Medulla oblongata (tissue), 1 donor: Measurements from ENCODE around the gene CCDC146.
"Not testable (repeated sequence)": the region's sequence is repeated elsewhere in the genome, so short reads cannot be mapped to it uniquely, and the experiment has no call there.

Source experiments
- DNase-seq: peaks from one replicate; pipeline ENCODE4 v3.0.0-alpha.2; 2015; ENCODE audit errors: extremely low spot score

Gene CCDC146

DNA sequence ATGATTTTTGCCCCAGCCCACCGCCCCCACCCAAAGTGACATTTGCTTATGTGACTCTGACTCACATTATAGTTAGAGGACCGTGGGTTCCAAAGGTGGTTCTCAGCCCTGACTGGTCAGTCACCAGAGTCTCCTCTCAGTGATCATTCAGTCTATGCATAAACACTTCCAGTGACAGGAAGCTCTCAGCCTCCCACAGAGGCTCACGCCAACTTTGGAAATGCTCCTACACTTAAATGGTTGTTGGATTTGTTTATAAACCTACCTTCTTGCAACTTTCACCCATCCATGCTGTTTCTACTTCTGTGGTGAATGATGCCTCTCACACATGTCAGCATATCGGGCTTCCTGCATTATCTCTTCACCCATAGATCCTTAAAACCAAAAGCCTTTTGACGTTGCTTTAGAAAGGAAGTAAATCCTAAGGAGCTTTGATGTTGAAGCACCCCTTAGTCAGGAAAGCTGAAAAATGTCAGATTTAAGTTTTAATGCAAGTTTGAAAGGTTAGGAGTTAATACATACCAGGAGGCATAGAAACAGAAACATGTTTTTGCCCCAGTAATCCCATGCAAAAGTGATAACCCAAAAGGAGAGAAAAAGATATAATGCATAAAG, 123.7 kb downstream of the CCDC146 start:
- no peak for DNase-seq

DNA sequence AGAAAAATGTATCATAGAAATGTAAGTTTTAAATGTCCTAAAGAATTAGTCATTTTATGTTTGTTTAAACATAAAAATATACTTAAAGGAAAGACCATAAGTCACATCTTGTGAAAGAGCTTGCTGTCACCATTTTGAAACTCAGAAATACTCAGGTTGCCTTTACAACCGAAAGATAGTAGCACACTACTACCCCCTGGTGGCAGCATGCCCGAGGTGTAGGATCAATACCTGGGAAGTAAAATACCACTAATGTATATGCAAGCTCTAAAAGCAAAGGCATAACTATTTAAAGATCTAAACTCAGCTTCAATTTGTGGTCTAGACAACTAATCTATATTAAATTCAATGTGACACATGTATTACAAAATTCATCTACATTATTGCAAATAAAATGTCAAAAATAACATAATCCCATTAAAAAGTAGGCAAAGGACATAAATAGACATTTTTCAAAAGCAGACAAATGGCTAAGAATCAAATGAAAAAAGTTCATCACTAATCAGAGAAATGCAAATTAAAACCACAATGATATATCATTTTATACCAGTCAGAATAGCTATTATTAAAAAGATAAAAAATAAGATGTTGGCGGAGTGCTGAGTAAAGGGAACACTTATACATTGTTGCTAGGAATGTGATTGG, 124.9 kb downstream of the CCDC146 start:
- peak; percentile 77 for DNase-seq

DNA sequence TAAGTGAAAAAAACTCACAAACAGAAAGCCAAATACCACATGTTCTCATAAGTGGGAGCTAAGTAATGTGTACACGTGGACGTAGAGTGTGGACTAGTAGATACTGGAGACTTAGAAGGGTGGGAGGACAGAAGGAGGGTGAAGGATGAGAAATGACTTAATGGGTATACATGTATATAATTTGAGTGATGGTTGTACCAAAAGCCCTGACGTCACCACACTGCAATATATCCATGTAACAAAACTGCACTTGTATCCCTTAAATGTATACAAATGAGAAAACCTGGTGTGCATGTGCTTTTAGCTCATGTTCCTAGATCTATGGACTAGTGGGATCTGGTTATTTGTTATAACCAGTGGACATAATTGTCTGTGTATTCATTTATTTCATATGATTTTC, 125.7 kb downstream of the CCDC146 start:
- DNase-seq, result no peak

DNA sequence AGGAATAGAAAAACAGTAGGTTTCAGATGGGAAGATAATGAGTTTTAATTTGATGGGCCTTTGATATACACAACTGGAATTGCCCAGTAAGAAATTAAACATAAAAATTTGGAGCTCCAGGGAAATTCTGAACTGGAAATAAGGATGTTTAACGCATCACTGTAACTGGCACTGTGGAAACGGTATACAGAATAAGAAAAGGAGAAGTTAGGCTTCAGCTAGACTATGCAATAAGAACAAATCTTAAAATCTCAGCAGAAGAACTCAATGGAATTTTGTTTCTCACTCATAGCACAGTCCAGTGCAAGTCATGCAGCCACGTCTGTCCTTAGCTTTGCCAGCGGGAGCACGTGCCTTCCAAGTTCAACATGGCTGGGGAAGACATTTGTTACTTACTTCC, 130.1 kb downstream of the CCDC146 start:
- DNase-seq, result no peak

DNA sequence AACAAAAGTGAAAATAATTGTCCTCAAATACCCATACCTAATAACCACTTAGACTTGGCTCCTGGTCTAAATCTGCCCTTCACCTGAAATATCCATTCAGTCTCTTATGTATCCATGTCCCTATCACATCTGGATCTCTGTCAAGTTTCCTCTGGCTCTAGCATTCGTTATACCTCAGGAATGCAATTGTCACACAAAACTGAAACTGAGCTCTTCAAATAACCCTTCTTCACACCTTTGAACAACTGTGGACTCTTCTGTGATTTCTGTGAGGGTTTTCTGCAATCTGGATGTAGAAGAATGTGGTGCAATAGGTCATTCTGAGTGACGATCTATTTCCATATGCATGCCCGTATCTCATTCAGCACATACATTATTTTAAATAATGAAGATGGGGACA, 130.7 kb downstream of the CCDC146 start:
- no peak for DNase-seq

DNA sequence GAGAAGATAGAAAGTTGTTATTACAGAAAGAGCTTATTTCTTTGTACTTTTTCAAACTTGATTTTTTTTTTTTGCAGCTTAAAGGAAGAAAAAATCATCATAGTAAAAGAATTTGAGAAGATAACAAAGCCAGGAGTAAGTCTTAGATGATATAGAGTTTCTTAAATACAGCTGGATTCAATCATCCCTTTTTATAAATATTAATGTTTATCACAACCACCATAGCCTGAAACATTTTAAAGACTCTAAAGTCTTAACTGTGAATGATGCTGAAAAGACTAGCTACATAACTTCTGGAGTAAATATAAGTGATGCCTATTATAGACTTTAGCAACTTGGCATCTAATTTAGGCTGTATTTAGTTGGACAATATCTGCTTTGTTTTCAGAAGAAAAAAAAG, 132.0 kb downstream of the CCDC146 start:
- DNase-seq, result no peak

DNA sequence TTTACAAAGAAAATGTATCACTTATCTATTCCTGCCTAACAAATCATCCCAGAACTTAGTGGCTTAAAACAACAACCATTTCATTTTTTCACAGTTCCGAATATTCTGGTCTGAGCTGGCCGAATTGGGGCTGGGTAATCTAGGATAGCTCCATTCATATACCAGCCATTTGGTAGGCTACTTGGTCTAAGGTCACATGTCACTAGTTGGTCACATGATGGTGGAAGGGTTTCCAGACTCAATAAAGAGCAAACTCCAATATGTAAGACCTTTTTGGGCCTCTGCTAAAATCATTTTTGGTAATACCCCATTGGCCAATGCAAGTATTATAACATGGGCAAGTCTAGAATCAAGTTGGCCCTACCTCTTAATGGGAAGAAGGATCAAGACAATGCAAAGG, 132.5 kb downstream of the CCDC146 start:
- DNase-seq, result no peak

DNA sequence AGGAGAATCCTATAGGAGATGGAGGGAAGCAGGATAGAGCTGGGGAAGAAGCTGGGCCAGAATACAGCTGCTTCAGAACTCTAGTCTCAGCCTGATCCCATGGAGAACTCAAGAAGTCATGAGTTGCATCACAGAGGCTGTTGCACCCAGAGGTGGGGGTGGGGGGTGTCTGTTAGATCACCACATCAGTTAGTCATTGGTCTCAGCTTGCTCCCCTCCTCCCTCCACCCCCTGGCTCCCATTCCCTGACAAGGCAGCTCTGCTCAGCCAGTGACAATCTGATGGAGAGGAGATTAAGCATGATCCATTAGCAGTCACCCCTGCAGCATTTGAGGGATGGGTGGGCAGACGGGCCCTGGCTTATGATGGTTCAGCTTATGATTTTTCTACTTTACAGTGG, 135.6 kb downstream of the CCDC146 start:
- no peak for DNase-seq

DNA sequence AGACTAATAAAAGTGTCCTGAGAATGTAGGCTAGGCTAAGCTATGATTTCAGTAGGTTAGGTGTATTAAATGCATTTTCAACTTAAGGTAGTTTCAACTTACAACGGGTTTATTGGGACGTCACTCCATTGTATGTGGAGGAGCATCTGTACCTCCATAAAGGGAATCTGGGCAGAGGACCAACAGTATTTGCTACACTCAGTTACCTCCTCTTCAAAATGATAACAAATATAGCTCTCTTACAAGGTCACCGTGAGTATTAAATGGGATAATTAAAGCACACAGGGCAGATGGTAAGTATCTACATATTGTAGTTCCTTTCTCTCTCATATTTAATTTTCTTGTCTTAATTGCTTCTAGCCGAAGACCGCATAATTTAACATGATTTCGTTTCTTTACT, 136.2 kb downstream of the CCDC146 start:
- DNase-seq, result no peak

DNA sequence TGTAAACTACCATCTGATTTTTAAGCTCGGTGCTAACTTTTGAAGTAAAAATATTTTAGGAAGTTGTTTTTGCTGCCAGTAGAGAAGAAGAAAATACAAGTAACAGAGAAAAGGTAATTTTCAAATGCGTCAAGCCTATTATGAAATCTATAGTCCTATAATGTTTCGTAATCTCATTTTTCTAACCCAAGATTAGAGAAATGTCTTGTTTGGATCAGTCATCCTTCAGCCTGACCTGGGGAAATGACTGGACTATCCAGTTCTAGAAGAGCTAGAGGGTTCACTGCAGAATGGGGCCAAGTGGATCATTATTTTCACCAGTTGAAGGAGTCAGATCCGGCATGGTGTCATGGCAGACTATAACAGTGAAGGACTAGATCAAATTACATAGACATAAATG, 139.9 kb downstream of the CCDC146 start:
- DNase-seq, result no peak

DNA sequence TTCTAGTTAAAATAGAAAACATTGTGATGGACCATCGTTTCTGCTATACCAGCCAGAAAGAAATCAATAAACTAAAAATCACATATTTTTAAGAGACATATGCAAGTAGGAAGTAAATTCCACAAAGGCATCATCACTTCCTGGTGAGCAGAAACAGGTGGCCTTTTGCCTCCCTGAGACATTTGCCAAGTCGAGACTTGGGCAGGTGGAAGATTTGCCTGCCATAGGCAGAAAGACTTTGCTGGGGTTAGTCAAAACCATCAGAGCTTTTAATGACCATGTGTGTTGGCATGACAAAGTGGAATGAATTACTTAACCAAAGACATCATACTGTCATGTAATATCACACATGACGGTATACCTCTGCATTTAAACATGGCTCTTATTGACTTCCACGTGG, 143.3 kb downstream of the CCDC146 start:
- no peak for DNase-seq

DNA sequence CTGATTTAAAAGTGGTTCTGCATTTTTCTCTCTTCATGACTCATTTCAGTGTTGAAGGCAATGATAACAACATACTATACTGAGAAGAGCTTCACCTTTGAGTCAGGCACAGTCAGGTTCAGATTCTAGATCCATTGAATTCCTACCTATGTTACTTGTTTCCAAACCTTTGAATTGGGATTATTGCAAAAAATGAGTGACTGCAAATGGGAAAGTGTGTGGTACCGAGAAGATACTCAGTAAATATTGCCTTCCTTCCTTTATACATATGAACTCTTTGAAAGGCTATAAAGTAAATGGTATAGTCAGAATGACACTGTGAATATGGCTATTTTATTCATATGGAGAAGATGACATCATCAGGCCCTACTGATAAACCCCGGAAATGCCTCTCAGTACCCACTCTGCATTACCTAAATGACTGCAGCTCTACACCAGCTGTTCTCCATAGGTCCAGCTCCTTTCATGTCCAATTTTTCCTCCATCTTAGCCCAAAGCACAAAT, 143.9 kb downstream of the CCDC146 start:
- DNase-seq, result no peak

DNA sequence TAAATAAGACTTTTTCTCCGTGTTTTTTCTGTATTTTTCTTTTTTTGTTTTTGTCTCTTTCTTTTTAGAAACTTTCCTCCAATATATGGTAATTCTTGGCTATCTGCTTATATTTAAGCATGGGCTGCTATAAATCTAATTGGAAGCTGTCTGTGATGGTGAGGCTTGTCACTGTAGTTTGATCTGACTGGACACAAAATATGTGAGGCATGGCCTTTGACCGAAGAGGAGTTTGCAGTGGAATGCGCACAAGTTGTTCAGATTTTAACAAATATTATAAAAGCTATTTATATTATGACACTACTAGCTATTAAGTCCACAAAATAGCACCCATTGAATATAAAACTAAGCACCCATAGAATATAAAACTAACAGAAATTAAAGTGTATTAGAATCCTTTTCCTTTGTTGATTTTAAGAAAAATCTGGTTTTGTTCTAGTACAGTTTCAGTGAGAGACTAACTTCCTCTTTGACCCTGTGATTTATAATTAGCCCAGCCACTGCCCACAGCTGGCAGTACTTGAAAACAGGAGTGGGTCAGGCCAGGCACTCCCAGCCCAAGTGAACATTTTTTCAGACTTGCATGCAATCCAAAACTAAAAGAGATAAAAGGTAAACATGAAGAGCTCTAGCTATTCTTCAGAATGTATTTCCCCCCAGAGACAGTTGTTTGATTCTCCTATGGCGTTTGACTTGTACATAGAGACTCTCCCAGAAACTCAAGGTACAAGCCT, 147.1 kb downstream of the CCDC146 start:
- peak; percentile 61 for DNase-seq

DNA sequence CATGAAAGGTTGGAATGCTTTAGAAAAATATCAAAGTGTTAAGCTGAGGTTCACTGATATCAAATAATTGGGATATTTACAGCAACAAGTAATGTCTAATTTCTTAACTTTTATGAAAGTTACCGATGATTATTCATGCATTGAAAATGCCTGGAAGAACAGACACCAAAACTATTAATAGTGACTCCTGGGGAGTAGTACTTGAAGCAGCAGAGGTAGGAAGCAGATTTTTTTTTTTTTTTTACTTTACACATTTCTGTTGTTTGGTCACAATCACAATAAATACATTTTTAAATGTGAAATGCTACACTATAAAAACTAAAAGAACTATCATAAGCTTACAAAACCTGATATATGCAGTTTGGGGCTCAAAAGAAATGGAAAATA, 147.7 kb downstream of the CCDC146 start:
- DNase-seq, result no peak

DNA sequence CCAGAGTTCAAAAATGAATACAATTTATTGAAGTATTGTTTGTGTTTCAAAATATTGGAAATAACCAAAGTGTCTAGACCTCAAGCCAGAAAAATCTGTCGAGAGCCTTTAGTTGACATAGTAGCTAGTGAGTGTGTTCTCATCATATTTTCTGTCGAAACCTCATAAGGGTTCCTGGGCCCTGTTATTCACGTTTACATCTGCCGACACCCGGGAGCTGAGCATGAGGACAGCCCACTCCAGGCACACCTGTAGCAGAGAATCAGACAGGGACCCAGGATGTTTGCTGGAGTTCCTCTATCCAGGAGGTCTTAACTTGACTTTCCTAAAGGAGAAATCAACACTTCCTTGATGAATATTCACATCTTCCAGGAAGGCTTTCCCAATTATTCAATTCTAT, 149.4 kb downstream of the CCDC146 start:
- DNase-seq, result no peak

DNA sequence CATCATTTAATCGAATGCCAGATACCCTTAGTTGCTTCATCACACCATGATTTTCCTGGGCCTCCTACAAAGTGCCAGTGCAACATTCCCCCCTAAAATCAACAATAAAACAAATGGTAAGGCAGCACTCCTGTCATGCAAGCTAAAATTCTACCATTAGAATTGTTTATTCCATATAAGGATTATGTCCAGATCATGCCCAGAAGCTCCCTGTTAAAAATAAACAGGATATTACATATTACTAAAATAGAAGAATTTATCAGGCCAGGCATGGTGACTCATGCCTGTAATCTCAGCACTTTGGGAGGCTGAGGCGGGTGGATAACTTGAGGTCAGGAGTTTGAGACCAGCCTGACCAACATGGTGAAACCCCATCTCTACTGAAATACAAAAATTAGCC, 153.2 kb downstream of the CCDC146 start:
- DNase-seq, result not testable (repeated sequence)

DNA sequence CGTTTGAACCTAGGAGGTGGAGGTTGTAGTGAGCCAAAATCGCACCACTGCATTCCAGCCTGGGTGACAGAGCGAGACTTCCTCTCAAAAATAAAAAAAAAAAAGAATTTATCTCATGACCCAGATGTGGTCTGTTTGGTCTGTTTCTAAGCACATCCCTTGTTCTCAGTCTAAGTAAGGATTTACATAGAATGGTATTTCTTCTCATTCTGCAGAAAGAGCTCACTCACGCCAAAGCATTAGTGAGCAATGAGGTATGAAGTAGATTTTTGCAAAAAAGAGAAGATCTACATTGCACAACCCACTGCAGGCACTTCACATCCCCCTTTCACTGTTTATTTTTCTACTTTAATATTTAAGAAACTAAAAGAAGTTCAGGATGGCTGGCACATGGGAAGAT, 153.7 kb downstream of the CCDC146 start:
- no peak for DNase-seq

DNA sequence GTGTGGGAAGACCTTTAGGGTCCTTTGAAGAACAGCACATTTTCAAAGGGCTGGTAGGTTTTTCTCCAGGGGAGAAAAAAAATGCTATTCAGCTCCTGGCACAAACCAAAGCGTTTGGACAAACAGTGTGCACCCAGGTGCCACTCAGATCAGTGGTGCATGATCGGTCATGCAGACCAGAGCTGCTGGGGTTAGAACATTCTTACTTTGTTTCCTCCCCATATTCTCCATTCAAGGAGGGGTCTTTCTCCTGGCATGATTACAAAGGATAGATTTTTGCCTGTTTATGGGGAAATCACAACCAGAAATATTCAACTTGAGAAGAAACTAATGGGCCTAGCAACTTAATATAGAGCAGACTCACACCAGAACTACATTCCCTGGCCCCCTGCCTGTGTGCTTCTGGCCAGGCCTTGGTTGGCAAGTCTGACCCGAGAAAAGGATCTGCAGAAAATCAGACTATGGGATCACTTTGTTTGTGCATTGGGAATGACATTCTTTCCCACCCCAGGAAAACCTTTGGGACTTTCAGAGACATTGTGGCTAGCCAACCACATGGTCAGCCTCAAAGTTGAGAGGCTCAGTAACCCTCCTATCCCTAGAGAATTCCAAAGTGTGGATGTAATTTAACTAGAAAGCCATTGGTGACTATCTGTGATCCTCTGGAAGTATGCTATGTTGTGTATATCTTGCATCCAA, 159.5 kb downstream of the CCDC146 start:
- DNase-seq, result no peak

DNA sequence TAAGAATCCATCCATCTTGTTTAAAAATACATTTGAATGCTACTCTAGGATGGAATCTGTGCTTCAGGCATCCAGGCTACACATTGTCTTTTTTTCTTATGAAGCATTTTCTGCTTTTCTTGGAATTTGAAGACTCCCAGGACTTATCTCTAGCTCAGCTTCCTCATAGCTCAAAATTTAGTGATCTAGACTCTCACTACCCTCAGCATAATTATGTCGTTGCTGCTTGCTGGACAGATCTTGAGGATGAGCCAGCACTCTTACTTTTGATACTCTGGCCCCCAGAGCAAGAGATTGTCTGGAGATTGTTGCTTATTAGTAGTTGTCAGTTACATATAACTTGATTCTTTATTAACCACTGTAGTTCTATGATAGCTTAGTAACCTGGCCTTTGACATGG, 160.5 kb downstream of the CCDC146 start:
- no peak for DNase-seq

DNA sequence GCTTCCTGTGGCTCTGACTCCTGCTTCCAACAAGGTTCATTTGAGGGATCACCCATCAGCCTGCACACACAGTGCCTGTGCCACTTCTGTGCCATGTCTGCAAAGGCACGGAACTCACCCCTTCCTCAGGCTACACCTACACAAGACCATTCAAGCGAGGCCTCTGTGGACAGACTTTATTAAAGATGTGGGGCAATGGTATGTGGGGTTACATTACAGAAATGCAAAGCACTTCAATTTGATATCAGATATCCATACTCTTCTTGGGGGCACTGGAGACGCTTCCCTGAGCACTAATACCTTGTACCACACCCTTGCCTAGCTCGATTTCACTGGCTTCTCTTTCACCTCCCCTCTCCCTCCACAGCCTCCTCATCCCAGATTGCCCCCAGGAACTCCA, 161.6 kb downstream of the CCDC146 start:
- DNase-seq, result no peak

DNA sequence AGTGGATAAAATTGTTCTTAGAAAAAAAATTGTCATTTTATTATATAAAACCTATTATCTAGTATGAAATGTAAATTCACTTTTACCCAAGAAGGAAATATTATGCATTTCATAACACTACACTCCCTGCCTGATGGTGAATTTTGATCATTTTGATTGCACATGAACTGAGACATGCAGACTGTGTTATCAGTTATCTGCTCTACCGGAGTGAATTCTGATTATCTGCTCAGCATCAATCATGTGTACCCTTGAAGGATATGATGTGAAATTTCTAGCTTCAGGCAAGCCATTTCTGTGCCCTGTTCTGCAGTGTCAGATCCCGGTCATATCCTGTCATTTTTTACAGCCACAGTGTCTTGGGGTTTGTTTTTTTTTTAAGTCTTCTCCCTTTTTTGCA, 162.2 kb downstream of the CCDC146 start:
- no peak for DNase-seq

DNA sequence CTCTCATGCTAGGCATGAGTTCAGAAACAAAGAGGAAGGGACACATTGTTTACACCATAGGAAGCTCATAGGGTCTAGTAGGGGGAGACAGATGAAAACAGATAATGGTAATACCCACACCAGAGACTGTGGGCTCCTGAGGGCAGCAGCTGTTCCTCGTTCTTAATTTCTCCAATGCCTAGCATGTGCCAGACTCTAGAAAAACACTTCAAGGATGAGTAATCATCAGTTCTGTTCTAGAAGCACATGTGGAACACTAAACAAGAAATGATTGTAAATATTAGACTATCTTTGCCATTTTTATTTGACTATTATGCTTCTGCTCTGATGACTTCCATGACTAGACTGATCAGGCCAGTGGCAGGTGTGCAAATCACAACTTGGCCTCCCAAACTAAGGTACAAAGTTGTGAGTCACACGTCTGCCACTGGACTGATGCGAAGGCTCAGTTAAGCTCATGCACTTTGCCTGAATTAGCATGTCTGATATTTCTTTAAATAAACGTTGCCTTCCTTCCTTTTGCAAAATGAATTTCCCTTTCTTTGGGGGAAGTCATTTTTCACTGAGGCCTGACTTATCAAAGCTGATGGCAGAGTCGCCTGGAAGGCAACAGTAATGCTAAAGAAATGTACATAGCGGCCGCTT, 166.4 kb downstream of the CCDC146 start:
- no peak for DNase-seq
